ENCODE data around the gene MBNL2.

The MBNL2 gene

GRCh38 chr13:97223711-97224541 is 1.8 kb downstream of the MBNL2 start:
- no peaks in the 10 kb centered on the region for H3K9me3 ChIP-seq (ENCODE audit: control insufficient read depth, low read length)
- H3K4me3 ChIP-seq (ENCODE audit: extremely low read depth, insufficient read depth, low read length, poor library complexity, severe bottlenecking) = peak overlapping the region; percentile 67
- peak overlapping the region; percentile 96 for H3K27ac ChIP-seq (ENCODE audit: low read depth, low read length, severe bottlenecking)
- WGBS, 2 experiments (ENCODE audit: insufficient coverage in 2 of 2) = 24 to 29% methylated on average over 6 to 8 of the region's 11 CpGs
- peaks cover 25% of the 10 kb centered on the region for H3K4me1 ChIP-seq (ENCODE audit: control insufficient read depth, insufficient read depth, low read length, poor library complexity, severe bottlenecking)
- peaks cover 12% of the 10 kb centered on the region for H3K36me3 ChIP-seq (ENCODE audit: control insufficient read depth, insufficient read depth, low read length)

GRCh38 chr13:97224544-97225300 is 2.6 kb downstream of the MBNL2 start:
- peaks cover 16% of the 10 kb centered on the region for H3K36me3 ChIP-seq (ENCODE audit: control insufficient read depth, insufficient read depth, low read length)
- H3K4me3 ChIP-seq (ENCODE audit: extremely low read depth, insufficient read depth, low read length, poor library complexity, severe bottlenecking) = peak overlapping the region; percentile 67
- 84% methylated on average over 4 of the region's 5 CpGs; no CpG with 5 or more reads in 1 of the 2 experiments for WGBS, 2 experiments (ENCODE audit: insufficient coverage in 2 of 2)
- peak overlapping the region; percentile 96 for H3K27ac ChIP-seq (ENCODE audit: low read depth, low read length, severe bottlenecking)
- H3K9me3 ChIP-seq (ENCODE audit: control insufficient read depth, low read length) = no peaks in the 10 kb centered on the region
- peaks cover 25% of the 10 kb centered on the region for H3K4me1 ChIP-seq (ENCODE audit: control insufficient read depth, insufficient read depth, low read length, poor library complexity, severe bottlenecking)

DNA sequence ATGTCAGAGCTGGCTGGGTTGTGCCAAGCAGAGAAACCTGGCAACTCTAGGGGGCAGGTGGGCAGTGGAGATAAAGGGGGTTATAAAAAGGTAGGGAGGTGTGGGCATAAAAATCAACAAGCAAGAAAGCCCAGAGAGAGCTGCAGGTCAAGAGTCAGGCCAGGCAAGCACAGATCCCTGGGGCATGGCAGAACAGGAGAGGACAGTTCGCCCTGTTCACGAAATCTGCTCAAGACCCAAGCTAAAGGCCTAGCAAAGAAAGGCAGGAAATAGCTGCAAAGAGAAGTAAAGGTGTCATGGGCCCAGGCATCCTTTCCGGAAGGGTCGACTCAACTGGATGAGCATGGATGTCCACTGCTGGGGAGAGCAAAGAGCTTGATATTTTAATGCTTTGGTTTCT is 3.4 kb downstream of the MBNL2 start:
- peak overlapping the region; percentile 67 for H3K4me3 ChIP-seq (ENCODE audit: extremely low read depth, insufficient read depth, low read length, poor library complexity, severe bottlenecking)
- peak overlapping the region; percentile 63 for H3K27ac ChIP-seq (ENCODE audit: low read depth, low read length, severe bottlenecking)
- peaks cover 25% of the 10 kb centered on the region for H3K4me1 ChIP-seq (ENCODE audit: control insufficient read depth, insufficient read depth, low read length, poor library complexity, severe bottlenecking)
- H3K36me3 ChIP-seq (ENCODE audit: control insufficient read depth, insufficient read depth, low read length) = peaks cover 24% of the 10 kb centered on the region
- H3K9me3 ChIP-seq (ENCODE audit: control insufficient read depth, low read length) = no peaks in the 10 kb centered on the region
- WGBS, 2 experiments (ENCODE audit: insufficient coverage in 2 of 2) = 95 to 96% methylated on average over 4 of the region's 4 CpGs

- Histone ChIP-seq H3K4me3 (ENCODE audit: extremely low read depth, insufficient read depth, low read length, poor library complexity, severe bottlenecking) (peak overlapping the region; percentile 67), H3K4me1 (ENCODE audit: control insufficient read depth, insufficient read depth, low read length, poor library complexity, severe bottlenecking) (peaks cover 25% of the 10 kb centered on the region), H3K36me3 (ENCODE audit: control insufficient read depth, insufficient read depth, low read length) (peaks cover 29% of the 10 kb centered on the region), H3K27ac (ENCODE audit: low read depth, low read length, severe bottlenecking) (peak overlapping the region; percentile 43), H3K9me3 (ENCODE audit: control insufficient read depth, low read length) (no peaks in the 10 kb centered on the region)
- WGBS, 2 experiments (ENCODE audit: insufficient coverage in 2 of 2) = 85 to 95% methylated on average over 5 to 7 of the region's 8 CpGs
Observed at GRCh38 chr13:97226013-97226412, 3.9 kb downstream of the MBNL2 start.

DNA sequence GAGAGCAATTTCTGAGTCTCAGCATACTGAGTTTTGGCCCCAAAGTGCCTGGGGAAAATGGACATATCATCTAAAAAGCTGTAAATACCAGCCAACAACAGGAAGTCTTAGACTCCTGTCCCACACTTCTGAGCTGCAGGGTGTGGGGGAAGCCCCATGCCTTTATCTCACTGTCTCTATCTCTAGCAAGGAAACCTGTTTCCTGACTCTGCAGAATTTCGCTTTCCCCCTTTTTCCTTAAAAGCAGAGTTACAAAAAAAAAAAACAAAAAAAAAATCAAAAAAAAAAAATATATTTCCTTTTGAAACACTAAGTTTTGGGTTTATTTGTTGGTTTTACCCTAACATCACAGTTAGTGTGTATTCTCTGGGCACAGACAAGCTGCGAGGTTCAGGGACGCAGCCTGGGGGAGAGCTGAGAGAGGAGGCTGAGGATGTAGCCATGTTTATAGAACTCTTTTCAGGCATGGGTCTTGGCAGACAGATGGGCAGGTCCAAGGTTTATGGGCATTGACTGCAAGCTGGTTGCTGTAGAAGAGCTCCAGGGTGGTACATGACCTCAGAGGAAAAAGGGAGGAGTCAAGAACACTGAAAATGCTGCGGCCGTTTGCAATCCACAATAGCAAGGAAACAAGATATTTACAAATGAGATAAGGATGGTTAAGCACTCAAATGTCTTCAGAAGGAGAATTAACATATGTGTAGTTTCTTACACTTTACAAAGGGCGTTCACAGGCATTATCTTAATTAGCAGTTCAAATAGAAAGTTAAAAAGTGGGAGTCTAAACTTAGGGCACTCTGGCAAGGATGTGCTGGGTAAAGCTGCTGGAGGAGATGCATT is 4.9 kb downstream of the MBNL2 start:
- Histone ChIP-seq H3K36me3 (ENCODE audit: control insufficient read depth, insufficient read depth, low read length) (peaks cover 38% of the 10 kb centered on the region), H3K4me1 (ENCODE audit: control insufficient read depth, insufficient read depth, low read length, poor library complexity, severe bottlenecking) (peaks cover 20% of the 10 kb centered on the region), H3K4me3 (ENCODE audit: extremely low read depth, insufficient read depth, low read length, poor library complexity, severe bottlenecking) (no peak overlapping the region), H3K27ac (ENCODE audit: low read depth, low read length, severe bottlenecking) (peak overlapping the region; percentile 43), H3K9me3 (ENCODE audit: control insufficient read depth, low read length) (no peaks in the 10 kb centered on the region)
- WGBS, 2 experiments (ENCODE audit: insufficient coverage in 2 of 2) = 23 to 29% methylated on average over 2 to 3 of the region's 6 CpGs

- Histone ChIP-seq H3K27ac (ENCODE audit: low read depth, low read length, severe bottlenecking) (no peak overlapping the region), H3K36me3 (ENCODE audit: control insufficient read depth, insufficient read depth, low read length) (peaks cover 47% of the 10 kb centered on the region), H3K4me1 (ENCODE audit: control insufficient read depth, insufficient read depth, low read length, poor library complexity, severe bottlenecking) (peaks cover 21% of the 10 kb centered on the region), H3K4me3 (ENCODE audit: extremely low read depth, insufficient read depth, low read length, poor library complexity, severe bottlenecking) (no peak overlapping the region), H3K9me3 (ENCODE audit: control insufficient read depth, low read length) (no peaks in the 10 kb centered on the region)
- WGBS, 2 experiments (ENCODE audit: insufficient coverage in 2 of 2) = no CpG with 5 or more reads among the region's 3 CpGs
Observed at GRCh38 chr13:97228850-97229521, 6.9 kb downstream of the MBNL2 start.

DNA sequence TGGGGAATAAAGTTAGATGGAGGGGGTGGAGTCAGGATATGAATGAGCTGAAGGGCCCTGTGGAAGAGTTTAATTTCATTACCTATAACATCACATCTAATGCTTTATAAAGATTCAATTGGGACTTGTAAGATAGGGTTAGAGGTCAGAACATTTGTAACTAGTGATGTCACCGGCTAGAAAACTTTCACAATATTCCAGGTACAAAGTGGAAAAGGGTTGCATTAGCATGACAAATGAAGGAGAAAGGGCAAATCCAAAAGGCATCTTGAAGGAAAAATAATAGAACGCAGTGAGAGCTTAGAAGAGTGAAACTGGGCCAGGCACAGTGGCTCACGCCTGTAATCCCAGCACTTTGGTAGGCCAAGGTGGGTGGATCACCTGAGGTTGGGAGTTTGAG is 7.6 kb downstream of the MBNL2 start:
- H3K27ac ChIP-seq (ENCODE audit: low read depth, low read length, severe bottlenecking) = no peak overlapping the region
- no peak overlapping the region for H3K4me3 ChIP-seq (ENCODE audit: extremely low read depth, insufficient read depth, low read length, poor library complexity, severe bottlenecking)
- 87 to 92% methylated on average over 3 of the region's 3 CpGs for WGBS, 2 experiments (ENCODE audit: insufficient coverage in 2 of 2)
- peaks cover 53% of the 10 kb centered on the region for H3K36me3 ChIP-seq (ENCODE audit: control insufficient read depth, insufficient read depth, low read length)
- peaks cover 28% of the 10 kb centered on the region for H3K4me1 ChIP-seq (ENCODE audit: control insufficient read depth, insufficient read depth, low read length, poor library complexity, severe bottlenecking)
- no peaks in the 10 kb centered on the region for H3K9me3 ChIP-seq (ENCODE audit: control insufficient read depth, low read length)

GRCh38 chr13:97231118-97231828 is 9.1 kb downstream of the MBNL2 start:
- WGBS, 2 experiments (ENCODE audit: insufficient coverage in 2 of 2) = 92 to 100% methylated on average over 2 to 3 of the region's 4 CpGs
- Histone ChIP-seq H3K27ac (ENCODE audit: low read depth, low read length, severe bottlenecking) (no peak overlapping the region), H3K4me1 (ENCODE audit: control insufficient read depth, insufficient read depth, low read length, poor library complexity, severe bottlenecking) (peaks cover 23% of the 10 kb centered on the region), H3K9me3 (ENCODE audit: control insufficient read depth, low read length) (no peaks in the 10 kb centered on the region), H3K36me3 (ENCODE audit: control insufficient read depth, insufficient read depth, low read length) (peaks cover 60% of the 10 kb centered on the region), H3K4me3 (ENCODE audit: extremely low read depth, insufficient read depth, low read length, poor library complexity, severe bottlenecking) (no peak overlapping the region)

GRCh38 chr13:97231829-97232196 is 9.7 kb downstream of the MBNL2 start:
- Histone ChIP-seq H3K4me1 (ENCODE audit: control insufficient read depth, insufficient read depth, low read length, poor library complexity, severe bottlenecking) (peaks cover 21% of the 10 kb centered on the region), H3K27ac (ENCODE audit: low read depth, low read length, severe bottlenecking) (no peak overlapping the region), H3K4me3 (ENCODE audit: extremely low read depth, insufficient read depth, low read length, poor library complexity, severe bottlenecking) (no peak overlapping the region), H3K9me3 (ENCODE audit: control insufficient read depth, low read length) (no peaks in the 10 kb centered on the region), H3K36me3 (ENCODE audit: control insufficient read depth, insufficient read depth, low read length) (peaks cover 63% of the 10 kb centered on the region)
- WGBS, 2 experiments (ENCODE audit: insufficient coverage in 2 of 2) = 81 to 94% methylated on average over 3 to 4 of the region's 6 CpGs
